Measurements from ENCODE around the gene DCLK3.

The DCLK3 gene

GRCh38 chr3:36709281-36709680 is 55.1 kb downstream of the DCLK3 start:
- DNase-seq (ENCODE audit: low read depth), result no peak

GRCh38 chr3:36707623-36708409 is 56.5 kb downstream of the DCLK3 start:
- DNase-seq (ENCODE audit: low read depth), result peak; percentile 5

GRCh38 chr3:36705015-36705414 is 59.3 kb downstream of the DCLK3 start:
- no peak for DNase-seq (ENCODE audit: low read depth)

- DNase-seq (ENCODE audit: low read depth), result no peak
These were observed 60.1 kb downstream of the DCLK3 start for GRCh38 chr3:36704280-36704679.

GRCh38 chr3:36701249-36701572 is 63.1 kb downstream of the DCLK3 start:
- DNase-seq (ENCODE audit: low read depth), result no peak

GRCh38 chr3:36700537-36701248 is 63.7 kb downstream of the DCLK3 start:
- DNase-seq (ENCODE audit: low read depth), result peak; percentile 59

GRCh38 chr3:36698314-36698713 is 66.0 kb downstream of the DCLK3 start:
- no peak for DNase-seq (ENCODE audit: low read depth)

GRCh38 chr3:36697229-36698001 is 66.9 kb downstream of the DCLK3 start:
- no peak for DNase-seq (ENCODE audit: low read depth)

- no peak for DNase-seq (ENCODE audit: low read depth)
These were observed 67.6 kb downstream of the DCLK3 start for GRCh38 chr3:36696799-36697198.

- peak; percentile 44 for DNase-seq (ENCODE audit: low read depth)
These were observed 68.6 kb downstream of the DCLK3 start for GRCh38 chr3:36695769-36696137.

- peak; percentile 3 for DNase-seq (ENCODE audit: low read depth)
These were observed 69.1 kb downstream of the DCLK3 start for GRCh38 chr3:36695113-36695768.

- DNase-seq (ENCODE audit: low read depth), result no peak
These were observed 70.7 kb downstream of the DCLK3 start for GRCh38 chr3:36693670-36694069.

GRCh38 chr3:36689560-36689959 is 74.8 kb downstream of the DCLK3 start:
- no peak for DNase-seq (ENCODE audit: low read depth)

GRCh38 chr3:36688815-36689214 is 75.5 kb downstream of the DCLK3 start:
- DNase-seq (ENCODE audit: low read depth), result no peak

GRCh38 chr3:36686516-36686915 is 77.8 kb downstream of the DCLK3 start:
- DNase-seq (ENCODE audit: low read depth), result no peak

GRCh38 chr3:36681867-36682266 is 82.5 kb downstream of the DCLK3 start:
- no peak for DNase-seq (ENCODE audit: low read depth)

- DNase-seq (ENCODE audit: low read depth), result no peak
These were observed 83.4 kb downstream of the DCLK3 start for GRCh38 chr3:36680952-36681351.

- peak; percentile 76 for DNase-seq (ENCODE audit: low read depth)
These were observed 84.8 kb downstream of the DCLK3 start for GRCh38 chr3:36679384-36680200.

GRCh38 chr3:36678216-36679013 is 85.9 kb downstream of the DCLK3 start:
- DNase-seq (ENCODE audit: low read depth), result peak; percentile 11

- peak; percentile 54 for DNase-seq (ENCODE audit: low read depth)
These were observed 86.9 kb downstream of the DCLK3 start for GRCh38 chr3:36677331-36678007.
